Bronchial epithelial cell (primary cell): ENCODE measurements around the gene DCTN5. TPM values are rescaled to one million over a fixed set of nuclear protein-coding genes. Genes with fewer than 3 reads are reported as not detected.

ENCODE experiments used
- DNase-seq: peaks from one replicate; pipeline ENCODE4 v3.0.0-alpha.2; 2010; ENCODE audit warnings: low read depth
- FAIRE-seq: peaks from 2 replicates; lab custom pipeline; 2011; peaks lifted over from hg19 to GRCh38; lab: Jason Lieb, UNC
- H3K27me3 ChIP-seq: 2 replicates; pipeline ENCODE4 v1.5.1; 2011; ENCODE audit warnings: low read length; ENCODE audit not compliant: control insufficient read depth, insufficient read depth
- H3K36me3 ChIP-seq: 2 replicates; pipeline ENCODE4 v1.5.1; 2011; ENCODE audit warnings: low read length; ENCODE audit not compliant: control insufficient read depth, insufficient read depth
- H3K4me3 ChIP-seq: 2 replicates; pipeline ENCODE4 v1.5.1; 2011; ENCODE audit warnings: mild to moderate bottlenecking, low read depth, low read length, control low read depth
- CTCF ChIP-seq: IDR thresholded peaks from 2 replicates; pipeline ENCODE4 v1.5.1; 2011; ENCODE audit warnings: mild to moderate bottlenecking, moderate library complexity, low read length, control low read depth, inconsistent platforms; ENCODE audit not compliant: insufficient read depth, severe bottlenecking
- total RNA-seq: library from RNA; depleted of rRNA; stranded (reverse); fragments of >200 nt; gene quantifications from 2 replicates; pipeline ENCODE4 v1.2.1, GENCODE V29; 2014

DCTN5 gene
- total RNA-seq, 1 donor from 2014 or later, result 51.6 TPM

GRCh38 chr16:23642246-23642774 lies 1.0 kb downstream of the DCTN5 start:
- DNase-seq (no peak), FAIRE-seq (no peak)
- TF ChIP-seq CTCF, result no peak
- Histone ChIP-seq H3K4me3 (peak overlapping the region; percentile 96), H3K27me3 (no peaks in the 10 kb centered on the region), H3K36me3 (peaks cover 8% of the 10 kb centered on the region)

GRCh38 chr16:23650674-23651416 lies 9.6 kb downstream of the DCTN5 start:
- H3K27me3 ChIP-seq, result no peaks in the 10 kb centered on the region
- TF ChIP-seq CTCF, result no peak
- DNase-seq, result peak; percentile 16
- peaks cover 3% of the 10 kb centered on the region for H3K36me3 ChIP-seq
- FAIRE-seq, result no peak
- H3K4me3 ChIP-seq, result no peak overlapping the region

- H3K36me3 ChIP-seq, result peaks cover 3% of the 10 kb centered on the region
- no peaks in the 10 kb centered on the region for H3K27me3 ChIP-seq
- DNase-seq (no peak), FAIRE-seq (no peak)
- no peak for TF ChIP-seq CTCF
- no peak overlapping the region for H3K4me3 ChIP-seq
Measured at GRCh38 chr16:23651943-23652468, 10.7 kb downstream of the DCTN5 start.

- FAIRE-seq (no peak), DNase-seq (no peak)
- Histone ChIP-seq H3K36me3 (peaks cover 20% of the 10 kb centered on the region), H3K4me3 (no peak overlapping the region), H3K27me3 (no peaks in the 10 kb centered on the region)
- no peak for TF ChIP-seq CTCF
Measured at GRCh38 chr16:23663918-23664317, 22.7 kb downstream of the DCTN5 start.

GRCh38 chr16:23666571-23667354 lies 25.5 kb downstream of the DCTN5 start:
- Histone ChIP-seq H3K4me3 (no peak overlapping the region), H3K36me3 (peaks cover 22% of the 10 kb centered on the region), H3K27me3 (no peaks in the 10 kb centered on the region)
- TF ChIP-seq CTCF, result no peak
- no peak for FAIRE-seq
- no peak for DNase-seq
